Raji (cell line): ENCODE measurements around the gene LPAR3.

Source experiments
- POLR2A ChIP-seq: IDR thresholded peaks from 2 replicates; pipeline ENCODE4 v1.6.1; 2011; ENCODE audit warnings: low read depth, low read length, control low read depth; ENCODE audit not compliant: insufficient read depth

The LPAR3 gene

GRCh38 chr1:84871181-84871580 is 21.8 kb downstream of the LPAR3 start:
- no peak for TF ChIP-seq POLR2A

- TF ChIP-seq POLR2A = no peak
These were observed 22.4 kb downstream of the LPAR3 start for GRCh38 chr1:84870591-84870990.

- no peak for TF ChIP-seq POLR2A
These were observed 23.3 kb downstream of the LPAR3 start for GRCh38 chr1:84869720-84870119.

GRCh38 chr1:84862810-84863251 is 30.2 kb downstream of the LPAR3 start:
- no peak for TF ChIP-seq POLR2A

GRCh38 chr1:84861988-84862644 is 30.9 kb downstream of the LPAR3 start:
- TF ChIP-seq POLR2A = no peak

DNA sequence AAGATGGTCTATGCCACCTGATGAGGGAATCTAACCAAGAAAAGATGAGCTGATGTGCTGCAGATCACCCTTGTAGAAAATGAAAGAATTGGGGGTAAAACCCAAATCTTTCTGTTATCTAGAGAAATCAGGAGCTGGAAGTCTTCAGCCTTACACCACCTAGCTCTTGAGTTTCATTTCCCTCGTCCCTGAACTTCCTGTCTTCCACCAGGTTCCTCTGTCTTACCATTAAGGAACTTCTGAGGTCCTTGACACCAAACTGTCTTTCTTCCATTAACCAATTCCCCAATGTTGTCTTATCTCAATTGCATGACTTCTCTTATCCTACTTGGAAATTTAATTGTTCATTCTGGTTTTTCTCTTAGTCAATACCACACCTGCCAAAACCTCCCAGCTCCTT is 31.5 kb downstream of the LPAR3 start:
- TF ChIP-seq POLR2A = no peak

DNA sequence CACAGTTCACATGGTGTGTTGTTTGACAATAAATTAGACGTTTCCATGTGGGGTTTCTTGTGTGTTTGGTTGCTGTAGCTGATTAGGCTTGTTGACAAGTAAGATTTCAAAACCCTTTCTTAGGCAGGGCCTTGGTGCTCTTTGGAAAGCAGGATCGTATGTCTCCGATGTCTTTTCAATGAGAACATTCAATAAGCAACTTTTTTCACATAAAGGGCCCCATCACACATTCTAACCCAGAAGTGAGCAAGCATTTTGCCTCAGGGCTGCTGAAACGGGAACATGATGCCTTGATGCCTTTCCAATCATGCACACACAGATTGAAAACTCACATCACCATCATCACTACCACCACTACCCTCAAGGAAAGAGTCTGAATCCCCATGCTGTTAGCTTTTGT is 33.1 kb downstream of the LPAR3 start:
- no peak for TF ChIP-seq POLR2A

- TF ChIP-seq POLR2A = no peak
These were observed 35.1 kb downstream of the LPAR3 start for GRCh38 chr1:84857906-84858305.

DNA sequence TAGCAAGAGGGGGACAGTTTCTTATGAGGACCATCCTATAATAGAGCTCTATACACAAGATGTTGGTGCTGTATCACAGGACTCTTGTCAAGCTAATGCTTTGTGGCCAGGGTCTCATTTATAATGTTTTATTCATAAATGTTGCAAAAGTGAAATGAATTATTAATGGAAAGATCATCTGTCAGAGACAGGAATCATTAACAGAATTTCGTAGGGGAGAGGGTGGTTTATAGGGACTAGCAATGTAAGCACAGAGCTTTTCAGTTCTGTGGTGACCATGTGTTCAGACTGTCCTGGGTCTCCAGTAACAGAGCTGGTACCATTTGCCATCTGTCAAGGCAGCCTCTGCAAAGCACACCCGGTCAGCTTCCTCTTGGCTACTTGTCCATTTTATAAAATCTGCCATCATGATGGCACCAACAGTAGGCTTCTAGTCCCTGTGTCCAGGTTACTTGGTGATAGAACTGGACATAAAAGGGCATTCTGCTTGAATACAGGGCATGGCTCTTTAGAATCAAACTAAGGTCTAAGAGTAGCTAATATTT is 36.2 kb downstream of the LPAR3 start:
- no peak for TF ChIP-seq POLR2A

- no peak for TF ChIP-seq POLR2A
These were observed 37.0 kb downstream of the LPAR3 start for GRCh38 chr1:84855691-84856630.

- no peak for TF ChIP-seq POLR2A
These were observed 37.8 kb downstream of the LPAR3 start for GRCh38 chr1:84855168-84855567.

- TF ChIP-seq POLR2A = no peak
These were observed 39.0 kb downstream of the LPAR3 start for GRCh38 chr1:84853741-84854721.

DNA sequence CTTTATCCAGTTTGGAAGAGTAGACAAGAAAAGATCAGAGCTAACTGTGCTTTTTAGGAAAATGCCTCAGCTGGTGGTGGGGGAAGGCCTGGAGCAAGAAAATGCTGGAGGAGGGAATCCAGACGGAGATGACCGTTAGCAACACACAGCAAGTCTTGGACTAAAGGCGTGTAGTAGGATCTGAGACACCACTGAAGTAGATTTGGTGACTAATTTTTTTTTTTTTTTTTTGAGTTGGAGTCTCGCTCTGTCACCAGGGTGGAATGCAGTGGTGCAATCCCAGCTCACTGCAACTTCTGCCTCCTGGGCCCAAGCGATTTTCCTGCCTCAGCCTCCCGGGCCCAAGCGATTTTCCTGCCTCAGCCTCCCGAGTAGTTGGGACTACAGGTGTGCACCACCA is 41.2 kb downstream of the LPAR3 start:
- TF ChIP-seq POLR2A = no peak

DNA sequence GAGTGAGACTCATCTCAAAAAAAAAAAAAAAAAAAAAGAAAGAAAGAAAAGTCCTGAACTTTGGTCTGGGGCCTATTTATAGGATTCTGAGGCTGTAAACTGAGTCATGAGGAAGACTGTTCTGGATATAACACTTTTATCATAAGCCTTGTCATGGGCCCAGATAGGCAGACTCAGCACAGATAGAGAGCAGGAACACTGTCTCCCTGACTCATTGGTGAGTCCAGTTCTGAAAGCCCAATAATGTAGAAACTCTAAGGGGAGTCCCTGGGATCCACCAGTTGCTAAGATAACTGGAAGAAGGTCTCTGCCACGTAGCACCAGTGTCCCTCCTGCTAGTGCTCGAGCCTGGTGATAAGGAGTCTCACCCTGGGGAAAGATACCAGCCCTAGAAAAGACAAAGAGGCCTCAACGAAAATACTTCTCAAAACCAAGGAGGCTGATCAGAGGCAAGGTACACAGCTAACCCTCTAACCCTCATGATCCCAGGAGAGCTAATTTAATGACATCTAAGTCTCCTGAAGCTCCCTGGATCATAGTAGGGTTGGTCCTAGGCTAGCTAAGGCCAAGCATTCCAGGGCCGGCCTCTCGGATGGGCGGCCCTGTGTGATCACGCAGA is 43.5 kb downstream of the LPAR3 start:
- no peak for TF ChIP-seq POLR2A
